H1 (cell line): ENCODE data around the gene MYH3. TPM values are rescaled to one million over a fixed set of nuclear protein-coding genes. Genes with fewer than 3 reads are reported as not detected.

ENCODE experiments used
- EZH2 ChIP-seq: fragments of 200-600 bp; sonication (generic); IDR thresholded peaks from 2 replicates; pipeline ENCODE4 v1.7.1; 2012; ENCODE audit warnings: low read depth, mild to moderate bottlenecking, moderate library complexity, low read length, inconsistent platforms; ENCODE audit not compliant: severe bottlenecking
- SIN3A ChIP-seq, 2 experiments: IDR thresholded peaks in 1 of 2; conservative IDR thresholded peaks in 1 of 2; 2 replicates each; pipeline ENCODE4 v1.6.1; 2011 to 2012; ENCODE audit warnings: low read length in 2 of 2, improper control_type of control experiment in 1 of 2, low read depth in 1 of 2, mild to moderate bottlenecking in 1 of 2
- ZNF274 ChIP-seq: IDR thresholded peaks from 2 replicates; pipeline ENCODE4 v1.7.0; 2012; ENCODE audit warnings: low read length, borderline replicate concordance; ENCODE audit errors: extremely low read depth
- polyA plus RNA-seq, 7 experiments: library from polyadenylated mRNA; depleted of rRNA in 3 of 7; stranded (reverse) in 5 of 7; unstranded in 2 of 7; fragments of >200 nt in 5 of 7; fragments of 200-250 nt in 2 of 7; gene quantifications; 1 replicate in 5 of 7; 2 replicates in 1 of 7; 4 replicates in 1 of 7; pipeline versions ENCODE4 v1.2.1 to v1.2.3, GENCODE V29; 2011 to 2013; ENCODE audit warnings: missing spikeins in 2 of 7, mixed read lengths in 2 of 7
- total RNA-seq: library from RNA; stranded (reverse); fragmentation: NEBNext Ultra II Directional; extraction: Animal tissue kit (Norgen Biotek cat#: 25700); gene quantifications from 2 replicates; pipeline ENCODE4 v1.2.1, GENCODE V29; 2021

MYH3 gene
- total and polyA plus RNA-seq, 2 of the 8 experiments (the other 6 are each of a cell fraction or from before 2014, with no cell fraction given), result 0.65 to 1.8 TPM

DNA sequence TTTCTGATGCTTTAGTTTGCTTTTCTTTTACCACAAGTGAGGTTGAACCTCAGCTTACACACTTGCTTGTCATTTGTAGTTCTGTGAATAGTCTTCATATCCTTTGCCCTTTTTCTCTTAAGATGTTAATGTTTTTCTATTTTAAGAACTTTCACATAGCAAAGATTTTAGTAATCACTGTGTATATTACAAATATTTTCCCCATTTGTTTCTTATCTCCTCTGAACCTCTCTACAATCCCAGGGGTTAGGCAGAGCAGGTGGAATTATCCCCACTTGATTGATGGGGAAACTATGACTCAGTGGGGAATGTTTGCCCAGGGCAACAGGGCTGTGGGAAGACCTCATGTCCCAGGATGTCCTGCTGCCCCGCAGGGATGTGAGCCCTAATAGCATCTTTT lies 11.7 kb upstream of the MYH3 start (continued):
- TF ChIP-seq ZNF274 (no peak), EZH2 (no peak), SIN3A (conservative IDR thresholded peaks at IDR 0.05 in 1 of 2, IDR thresholded peaks at IDR 0.05 in 1 of 2; ENCODE audit: low read depth in 1 of 2, low read length in 2 of 2) (no peak)
